NAMALWA (cell line): ENCODE data around the gene CUEDC1.
"Not testable (repeated sequence)": the region's sequence is repeated elsewhere in the genome, so short reads cannot be mapped to it uniquely, and the experiment has no call there.

Source experiments
- DNase-seq: peaks from one replicate; pipeline ENCODE4 v3.0.0-alpha.2; 2015; ENCODE audit warnings: low spot score

Gene CUEDC1

GRCh38 chr17:57938061-57938502 is 17.1 kb downstream of the CUEDC1 start:
- no peak for DNase-seq

GRCh38 chr17:57937492-57937891 is 17.7 kb downstream of the CUEDC1 start:
- DNase-seq: no peak

GRCh38 chr17:57935833-57936807 is 19.1 kb downstream of the CUEDC1 start:
- no peak for DNase-seq

GRCh38 chr17:57931488-57932137 is 23.6 kb downstream of the CUEDC1 start:
- DNase-seq: no peak

- no peak for DNase-seq
Observed at GRCh38 chr17:57930239-57930638, 25.0 kb downstream of the CUEDC1 start.

GRCh38 chr17:57929386-57929785 is 25.8 kb downstream of the CUEDC1 start:
- no peak for DNase-seq

GRCh38 chr17:57928928-57929327 is 26.3 kb downstream of the CUEDC1 start:
- DNase-seq: no peak

GRCh38 chr17:57927048-57927723 is 28.0 kb downstream of the CUEDC1 start:
- DNase-seq: no peak

- no peak for DNase-seq
Observed at GRCh38 chr17:57926723-57927047, 28.5 kb downstream of the CUEDC1 start.

GRCh38 chr17:57925361-57925990 is 29.7 kb downstream of the CUEDC1 start:
- DNase-seq: no peak

GRCh38 chr17:57924677-57925076 is 30.5 kb downstream of the CUEDC1 start:
- no peak for DNase-seq

- DNase-seq: no peak
Observed at GRCh38 chr17:57923182-57923872, 31.9 kb downstream of the CUEDC1 start.

GRCh38 chr17:57922745-57923144 is 32.5 kb downstream of the CUEDC1 start:
- not testable (repeated sequence) for DNase-seq

GRCh38 chr17:57920916-57921703 is 34.1 kb downstream of the CUEDC1 start:
- no peak for DNase-seq

- no peak for DNase-seq
Observed at GRCh38 chr17:57919918-57920317, 35.3 kb downstream of the CUEDC1 start.

- no peak for DNase-seq
Observed at GRCh38 chr17:57918017-57918895, 37.0 kb downstream of the CUEDC1 start.

- peak; percentile 34 for DNase-seq
Observed at GRCh38 chr17:57916925-57917858, 38.0 kb downstream of the CUEDC1 start.

GRCh38 chr17:57915985-57916757 is 39.0 kb downstream of the CUEDC1 start:
- no peak for DNase-seq
